LHCN-M2 (cell line): Measurements from ENCODE around the gene FLRT2. TPM values are rescaled to one million over a fixed set of nuclear protein-coding genes. Genes with fewer than 3 reads are reported as not detected.
A peak's percentile ranks its signal among the peaks of the same experiment; 100 is the strongest.

Source experiments
- DNase-seq: peaks from one replicate; pipeline ENCODE4 v3.0.0-alpha.2; 2012; ENCODE audit warnings: low read depth
- total RNA-seq: library from RNA; depleted of rRNA; stranded (reverse); fragments of >200 nt; gene quantifications from 2 replicates; pipeline ENCODE4 v1.2.3, GENCODE V29; 2014

The FLRT2 gene
- total RNA-seq, 1 experiment from 2014 or later: 17.6 TPM

- DNase-seq: no peak
Measured at GRCh38 chr14:85660243-85660922, 130.4 kb downstream of the FLRT2 start.

- DNase-seq: no peak
Measured at GRCh38 chr14:85662096-85662495, 132.2 kb downstream of the FLRT2 start.

GRCh38 chr14:85663256-85663655 lies 133.3 kb downstream of the FLRT2 start:
- DNase-seq: no peak

GRCh38 chr14:85663667-85664066 lies 133.7 kb downstream of the FLRT2 start:
- DNase-seq: no peak

GRCh38 chr14:85675957-85676356 lies 146.0 kb downstream of the FLRT2 start:
- DNase-seq: no peak

GRCh38 chr14:85686908-85687307 lies 157.0 kb downstream of the FLRT2 start:
- DNase-seq: no peak

- no peak for DNase-seq
Measured at GRCh38 chr14:85687456-85687855, 157.5 kb downstream of the FLRT2 start.

GRCh38 chr14:85688006-85688405 lies 158.1 kb downstream of the FLRT2 start:
- no peak for DNase-seq

GRCh38 chr14:85695300-85695699 lies 165.4 kb downstream of the FLRT2 start:
- no peak for DNase-seq

GRCh38 chr14:85701116-85701515 lies 171.2 kb downstream of the FLRT2 start:
- no peak for DNase-seq

GRCh38 chr14:85701763-85702162 lies 171.8 kb downstream of the FLRT2 start:
- DNase-seq: no peak

GRCh38 chr14:85702191-85702590 lies 172.2 kb downstream of the FLRT2 start:
- no peak for DNase-seq

- DNase-seq: peak; percentile 16
Measured at GRCh38 chr14:85702997-85703396, 173.1 kb downstream of the FLRT2 start.
